HG03039 (cell line): ENCODE results near the gene BPIFB3.

Experiments
- ATAC-seq: cut with Tn5 transposase; IDR thresholded peaks from one replicate; pipeline ENCODE4 v1.9.1; 2021; ENCODE audit warnings: mild to moderate bottlenecking, moderate library complexity; ENCODE audit not compliant: unreplicated experiment

The BPIFB3 gene, protein sequence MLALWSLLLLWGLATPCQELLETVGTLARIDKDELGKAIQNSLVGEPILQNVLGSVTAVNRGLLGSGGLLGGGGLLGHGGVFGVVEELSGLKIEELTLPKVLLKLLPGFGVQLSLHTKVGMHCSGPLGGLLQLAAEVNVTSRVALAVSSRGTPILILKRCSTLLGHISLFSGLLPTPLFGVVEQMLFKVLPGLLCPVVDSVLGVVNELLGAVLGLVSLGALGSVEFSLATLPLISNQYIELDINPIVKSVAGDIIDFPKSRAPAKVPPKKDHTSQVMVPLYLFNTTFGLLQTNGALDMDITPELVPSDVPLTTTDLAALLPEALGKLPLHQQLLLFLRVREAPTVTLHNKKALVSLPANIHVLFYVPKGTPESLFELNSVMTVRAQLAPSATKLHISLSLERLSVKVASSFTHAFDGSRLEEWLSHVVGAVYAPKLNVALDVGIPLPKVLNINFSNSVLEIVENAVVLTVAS

GRCh38 chr20:33053291-33054106, at the start of gene BPIFB3:
TSS of gene BPIFB3 (plus strand) at chr20:33053903. CDS start at chr20:33055436, 1,533 bp downstream.
- ATAC-seq: no peak

DNA sequence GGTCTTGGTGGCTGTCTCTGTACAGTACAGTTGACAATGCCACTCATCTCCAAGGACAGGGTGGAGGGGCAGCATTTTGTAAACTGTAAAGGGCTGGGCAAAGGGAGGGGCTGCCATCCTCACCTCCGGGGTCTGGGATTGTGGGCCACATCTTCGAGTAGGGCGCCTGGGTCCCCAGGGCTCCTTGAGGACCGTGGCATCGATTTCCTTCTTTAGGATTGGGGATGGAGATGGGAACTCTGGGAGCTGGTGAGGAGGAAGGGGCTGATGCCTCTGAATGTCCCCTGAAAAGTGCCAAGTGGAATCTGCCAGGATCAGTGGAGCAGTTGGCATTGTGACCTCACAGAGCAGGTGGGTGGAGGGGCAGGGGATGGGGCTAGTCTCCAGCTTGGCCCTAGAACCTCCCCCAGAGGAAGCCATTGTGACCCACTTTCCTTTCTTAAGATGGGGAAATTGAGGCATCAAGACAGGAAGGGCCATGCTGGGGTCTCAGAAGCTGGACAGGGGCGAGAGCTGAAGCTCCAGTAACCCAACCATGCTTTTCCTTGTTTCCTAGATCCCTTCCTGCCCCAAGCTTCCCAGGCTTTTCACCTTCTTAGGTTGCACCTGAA, 49.5 kb upstream of the BPIFB3 start, which contains the start of gene SUN5:
TSS of gene SUN5 (minus strand) at position 293 of the 611 bp plus-strand sequence. CDS start at position 200, 93 bp downstream.
- ATAC-seq: no peak

DNA sequence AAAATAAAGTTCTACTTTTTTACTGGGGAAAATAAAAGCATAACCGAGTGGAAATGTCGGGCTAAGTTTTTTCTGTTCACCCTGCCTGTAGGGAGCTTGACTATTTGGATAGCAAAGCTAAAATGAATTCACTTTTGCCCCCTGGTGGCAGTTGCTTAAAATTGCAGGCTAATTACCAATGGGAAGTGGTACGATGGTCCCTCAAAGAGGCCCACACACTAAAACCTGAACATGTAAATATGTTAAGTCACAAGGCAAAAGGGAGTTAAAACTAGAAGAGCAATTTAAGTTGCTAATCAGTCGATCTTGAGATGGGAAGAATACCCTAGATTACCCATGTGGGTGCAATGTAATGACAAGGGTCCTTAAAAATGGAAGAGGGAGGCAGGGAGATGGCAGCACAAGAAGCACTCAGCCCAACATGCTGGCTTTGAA, 48.6 kb upstream of the BPIFB3 start:
- no peak for ATAC-seq

- ATAC-seq: no peak
These were observed 47.6 kb upstream of the BPIFB3 start for GRCh38 chr20:33005908-33006775.

- no peak for ATAC-seq
These were observed 46.8 kb upstream of the BPIFB3 start for GRCh38 chr20:33006776-33007375.

- ATAC-seq: no peak
These were observed 46.0 kb upstream of the BPIFB3 start, which contains the start of gene BPIFB2 for GRCh38 chr20:33007376-33008335. TSS of gene BPIFB2 (plus strand) at chr20:33007704. CDS start at chr20:33008575, 871 bp downstream.

DNA sequence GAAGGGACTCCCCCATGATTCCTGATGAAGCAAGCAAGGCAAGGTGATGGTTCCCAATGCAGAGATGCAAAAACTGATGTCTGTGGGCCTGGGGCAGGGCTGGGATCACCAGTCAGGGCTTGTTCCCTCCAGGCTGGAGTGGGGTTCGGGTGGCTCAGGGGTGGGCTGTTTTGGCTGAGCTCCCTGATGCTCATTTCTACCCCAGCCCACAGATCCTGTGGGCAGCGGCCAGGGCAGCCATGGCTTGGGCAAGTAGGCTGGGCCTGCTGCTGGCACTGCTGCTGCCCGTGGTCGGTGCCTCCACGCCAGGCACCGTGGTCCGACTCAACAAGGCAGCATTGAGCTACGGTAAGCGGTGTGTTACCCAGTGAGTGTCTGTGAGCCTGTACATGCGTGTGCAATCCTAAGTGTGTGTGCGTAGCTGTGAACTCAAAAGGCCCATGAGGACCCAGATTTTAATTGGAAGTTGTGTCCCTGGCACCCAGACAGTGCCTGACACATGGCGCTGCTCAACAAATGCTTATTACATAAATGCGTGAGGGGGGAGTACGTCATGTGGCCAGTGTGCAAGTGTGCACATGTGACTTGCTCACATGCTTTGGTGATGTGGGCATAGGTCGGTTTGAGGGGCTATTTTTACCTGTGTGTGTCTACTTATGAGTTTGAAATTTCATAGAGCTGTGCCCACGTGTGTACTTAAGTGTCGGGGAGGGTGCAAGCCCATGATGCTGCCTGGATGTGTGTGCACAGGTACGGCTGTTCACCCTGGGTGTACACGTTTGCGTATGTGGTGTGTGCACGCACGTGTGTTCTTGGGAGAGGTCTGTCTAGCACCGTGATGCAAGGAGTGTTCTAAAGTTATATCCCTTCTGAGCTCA, 45.1 kb upstream of the BPIFB3 start:
- no peak for ATAC-seq

- no peak for ATAC-seq
These were observed 44.2 kb upstream of the BPIFB3 start for GRCh38 chr20:33009214-33010132.

DNA sequence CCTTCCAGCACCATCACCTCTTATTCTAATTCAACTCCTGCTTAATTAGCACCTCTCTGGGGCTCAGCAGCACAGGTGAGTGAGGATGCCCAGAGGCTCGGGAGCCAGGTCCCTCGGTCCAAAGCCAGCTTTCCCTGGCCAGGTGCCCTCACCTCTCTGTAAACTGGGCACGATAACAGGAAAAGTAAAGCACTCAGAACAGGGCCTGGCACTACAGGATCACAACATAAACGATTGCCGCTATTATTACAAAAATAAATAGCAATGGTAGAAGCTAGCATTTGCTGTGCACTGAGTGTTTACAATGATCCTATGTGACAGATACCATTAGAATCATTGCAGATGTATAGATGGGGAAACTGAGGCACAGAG, 43.6 kb upstream of the BPIFB3 start:
- ATAC-seq: no peak

- no peak for ATAC-seq
These were observed 42.8 kb upstream of the BPIFB3 start for GRCh38 chr20:33010674-33011449.

DNA sequence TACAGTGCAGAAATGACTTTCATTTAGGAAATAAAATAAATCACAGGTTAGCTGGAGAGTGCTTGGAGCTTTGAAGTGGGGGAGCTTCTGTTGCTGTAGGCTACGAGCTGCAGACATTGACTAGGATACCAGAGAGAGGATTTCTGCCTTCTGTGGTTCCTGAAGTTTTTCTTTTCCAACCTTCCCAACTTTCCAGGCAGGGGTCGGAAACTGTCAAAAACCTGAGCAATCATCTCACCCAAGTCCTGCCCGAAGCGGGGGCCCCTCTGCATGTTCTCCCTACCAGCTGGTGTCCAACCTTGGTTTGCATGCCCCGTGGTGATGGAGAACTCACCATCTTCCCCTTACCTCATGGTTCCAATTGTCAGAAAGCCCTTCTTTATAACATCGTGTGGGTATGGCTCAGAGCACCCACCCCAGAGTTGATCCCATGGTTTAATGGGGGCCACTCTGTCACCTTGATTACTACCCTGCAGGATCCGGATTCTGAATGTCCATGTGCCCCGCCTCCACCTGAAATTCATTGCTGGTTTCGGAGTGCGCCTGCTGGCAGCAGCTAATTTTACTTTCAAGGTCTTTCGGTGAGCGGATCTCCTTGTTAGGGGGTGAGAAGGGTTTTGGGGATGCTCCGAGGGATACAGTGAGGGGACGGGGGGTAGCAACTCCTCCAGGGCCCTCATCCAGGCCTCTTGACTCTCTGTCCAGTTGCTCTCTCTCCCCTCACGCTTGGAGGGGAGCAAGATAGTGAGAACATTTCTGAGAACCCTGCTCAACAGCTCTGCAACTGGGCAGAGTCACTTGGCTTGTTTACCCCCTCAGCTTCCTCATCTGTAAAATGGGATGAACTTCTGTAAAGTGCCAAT, 41.1 kb upstream of the BPIFB3 start:
- ATAC-seq: no peak

- ATAC-seq: no peak
These were observed 39.9 kb upstream of the BPIFB3 start for GRCh38 chr20:33013701-33014326.

- ATAC-seq: no peak
These were observed 39.2 kb upstream of the BPIFB3 start for GRCh38 chr20:33014336-33015113.

GRCh38 chr20:33015114-33015484, 38.6 kb upstream of the BPIFB3 start:
- no peak for ATAC-seq
